ENCODE results near the gene RALGAPA1. TPM values are rescaled to one million over a fixed set of nuclear protein-coding genes. Genes with fewer than 3 reads are reported as not detected.
"Not testable (repeated sequence)": the region's sequence is repeated elsewhere in the genome, so short reads cannot be mapped to it uniquely, and the experiment has no call there.

The RALGAPA1 gene
- total and polyA plus RNA-seq, 2 donors (not counting 1 experiment from before 2014, with no cell fraction given): 7.2 to 34.5 TPM

- no peaks in the 10 kb centered on the region for H3K36me3 ChIP-seq (ENCODE audit: control insufficient read depth, insufficient read depth, low read length)
- H3K4me1 ChIP-seq (ENCODE audit: control insufficient read depth, extremely low read depth, insufficient read depth, low read length): no peaks in the 10 kb centered on the region
- H3K4me2 ChIP-seq (ENCODE audit: extremely low read depth, insufficient read depth, low read length): no peak overlapping the region
- no peak overlapping the region for H3K4me3 ChIP-seq (replicated peaks in 1 of 4; ENCODE audit: control extremely low read depth in 1 of 4, insufficient read depth in 1 of 4, low read depth in 3 of 4, low read length in 4 of 4)
- no peaks in the 10 kb centered on the region for H3K9me3 ChIP-seq (ENCODE audit: control insufficient read depth, insufficient read depth, low read depth, low read length)
- no peak overlapping the region for H2AFZ ChIP-seq (ENCODE audit: low read length)
- H3K27me3 ChIP-seq (ENCODE audit: control insufficient read depth, insufficient read depth, low read length): no peaks in the 10 kb centered on the region
- no peaks in the 10 kb centered on the region for H4K20me1 ChIP-seq (ENCODE audit: control insufficient read depth, extremely low read depth, insufficient read depth, low read length)
- DNase-seq (ENCODE audit: low read depth in 2 of 2): peak in 1 of 2 donors; percentile 3
- H3K27ac ChIP-seq (ENCODE audit: insufficient read depth, low read length): no peak overlapping the region
- no peaks in the 10 kb centered on the region for H3K79me2 ChIP-seq (ENCODE audit: control insufficient read depth, insufficient read depth, low read length)
- no peak overlapping the region for H3K9ac ChIP-seq (ENCODE audit: insufficient read depth, low read length)
- TF ChIP-seq EZH2 (IDR thresholded peaks at IDR 0.05; ENCODE audit: low read length, missing control alignments): no peak
- TF ChIP-seq, protein P1, sequence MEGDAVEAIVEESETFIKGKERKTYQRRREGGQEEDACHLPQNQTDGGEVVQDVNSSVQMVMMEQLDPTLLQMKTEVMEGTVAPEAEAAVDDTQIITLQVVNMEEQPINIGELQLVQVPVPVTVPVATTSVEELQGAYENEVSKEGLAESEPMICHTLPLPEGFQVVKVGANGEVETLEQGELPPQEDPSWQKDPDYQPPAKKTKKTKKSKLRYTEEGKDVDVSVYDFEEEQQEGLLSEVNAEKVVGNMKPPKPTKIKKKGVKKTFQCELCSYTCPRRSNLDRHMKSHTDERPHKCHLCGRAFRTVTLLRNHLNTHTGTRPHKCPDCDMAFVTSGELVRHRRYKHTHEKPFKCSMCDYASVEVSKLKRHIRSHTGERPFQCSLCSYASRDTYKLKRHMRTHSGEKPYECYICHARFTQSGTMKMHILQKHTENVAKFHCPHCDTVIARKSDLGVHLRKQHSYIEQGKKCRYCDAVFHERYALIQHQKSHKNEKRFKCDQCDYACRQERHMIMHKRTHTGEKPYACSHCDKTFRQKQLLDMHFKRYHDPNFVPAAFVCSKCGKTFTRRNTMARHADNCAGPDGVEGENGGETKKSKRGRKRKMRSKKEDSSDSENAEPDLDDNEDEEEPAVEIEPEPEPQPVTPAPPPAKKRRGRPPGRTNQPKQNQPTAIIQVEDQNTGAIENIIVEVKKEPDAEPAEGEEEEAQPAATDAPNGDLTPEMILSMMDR (conservative IDR thresholded peaks at IDR 0.05 in 1 of 2, IDR thresholded peaks at IDR 0.05 in 1 of 2; ENCODE audit: low read depth in 1 of 2, low read length in 2 of 2): no peak
These were observed 180.1 kb downstream of the RALGAPA1 start for GRCh38 chr14:35628989-35629388.

DNA sequence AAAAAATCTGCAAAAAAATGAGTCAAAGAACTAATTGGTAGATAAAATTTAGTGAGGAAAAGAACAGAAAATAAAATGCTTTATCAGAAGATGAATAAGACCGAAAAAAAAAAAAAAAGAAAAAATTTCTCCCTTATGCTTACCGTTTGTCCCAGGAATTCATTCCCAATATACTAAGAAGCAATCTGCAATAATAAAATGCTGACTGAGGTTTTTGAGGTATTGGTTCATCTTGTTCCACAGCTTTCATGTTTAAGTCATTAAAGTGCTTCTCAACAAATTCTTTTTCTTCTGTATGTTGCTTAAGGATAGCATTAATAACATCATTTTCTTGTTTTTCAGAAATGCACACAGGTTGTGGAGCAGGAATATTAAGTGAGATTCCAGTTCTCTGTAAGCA lies 182.1 kb downstream of the RALGAPA1 start:
- H2AFZ ChIP-seq (ENCODE audit: low read length); H3K9me3 ChIP-seq (ENCODE audit: control insufficient read depth, insufficient read depth, low read depth, low read length); H3K4me1 ChIP-seq (ENCODE audit: control insufficient read depth, extremely low read depth, insufficient read depth, low read length); DNase-seq (ENCODE audit: low read depth in 2 of 2); H3K27me3 ChIP-seq (ENCODE audit: control insufficient read depth, insufficient read depth, low read length); H3K9ac ChIP-seq (ENCODE audit: insufficient read depth, low read length); H3K27ac ChIP-seq (ENCODE audit: insufficient read depth, low read length); H3K36me3 ChIP-seq (ENCODE audit: control insufficient read depth, insufficient read depth, low read length); H3K79me2 ChIP-seq (ENCODE audit: control insufficient read depth, insufficient read depth, low read length); H3K4me2 ChIP-seq (ENCODE audit: extremely low read depth, insufficient read depth, low read length); H3K4me3 ChIP-seq (replicated peaks in 1 of 4; ENCODE audit: control extremely low read depth in 1 of 4, insufficient read depth in 1 of 4, low read depth in 3 of 4, low read length in 4 of 4); H4K20me1 ChIP-seq (ENCODE audit: control insufficient read depth, extremely low read depth, insufficient read depth, low read length): not testable (repeated sequence)

GRCh38 chr14:35621996-35622395 lies 187.1 kb downstream of the RALGAPA1 start:
- H4K20me1 ChIP-seq (ENCODE audit: control insufficient read depth, extremely low read depth, insufficient read depth, low read length); H3K27ac ChIP-seq (ENCODE audit: insufficient read depth, low read length); DNase-seq (ENCODE audit: low read depth in 2 of 2); H3K79me2 ChIP-seq (ENCODE audit: control insufficient read depth, insufficient read depth, low read length); H3K9me3 ChIP-seq (ENCODE audit: control insufficient read depth, insufficient read depth, low read depth, low read length); H3K4me3 ChIP-seq (replicated peaks in 1 of 4; ENCODE audit: control extremely low read depth in 1 of 4, insufficient read depth in 1 of 4, low read depth in 3 of 4, low read length in 4 of 4); H3K27me3 ChIP-seq (ENCODE audit: control insufficient read depth, insufficient read depth, low read length); H2AFZ ChIP-seq (ENCODE audit: low read length); H3K4me1 ChIP-seq (ENCODE audit: control insufficient read depth, extremely low read depth, insufficient read depth, low read length); H3K9ac ChIP-seq (ENCODE audit: insufficient read depth, low read length); H3K4me2 ChIP-seq (ENCODE audit: extremely low read depth, insufficient read depth, low read length); H3K36me3 ChIP-seq (ENCODE audit: control insufficient read depth, insufficient read depth, low read length): not testable (repeated sequence)

- H3K4me3 ChIP-seq (replicated peaks in 1 of 4; ENCODE audit: control extremely low read depth in 1 of 4, insufficient read depth in 1 of 4, low read depth in 3 of 4, low read length in 4 of 4); H3K9ac ChIP-seq (ENCODE audit: insufficient read depth, low read length); H3K4me2 ChIP-seq (ENCODE audit: extremely low read depth, insufficient read depth, low read length); DNase-seq (ENCODE audit: low read depth in 2 of 2); H3K79me2 ChIP-seq (ENCODE audit: control insufficient read depth, insufficient read depth, low read length); H3K9me3 ChIP-seq (ENCODE audit: control insufficient read depth, insufficient read depth, low read depth, low read length); H3K27ac ChIP-seq (ENCODE audit: insufficient read depth, low read length); H3K27me3 ChIP-seq (ENCODE audit: control insufficient read depth, insufficient read depth, low read length); H3K4me1 ChIP-seq (ENCODE audit: control insufficient read depth, extremely low read depth, insufficient read depth, low read length); H2AFZ ChIP-seq (ENCODE audit: low read length); H4K20me1 ChIP-seq (ENCODE audit: control insufficient read depth, extremely low read depth, insufficient read depth, low read length); H3K36me3 ChIP-seq (ENCODE audit: control insufficient read depth, insufficient read depth, low read length): not testable (repeated sequence)
These were observed 189.1 kb downstream of the RALGAPA1 start for GRCh38 chr14:35619998-35620397.

- H3K4me1 ChIP-seq (ENCODE audit: control insufficient read depth, extremely low read depth, insufficient read depth, low read length); H3K9me3 ChIP-seq (ENCODE audit: control insufficient read depth, insufficient read depth, low read depth, low read length); H3K79me2 ChIP-seq (ENCODE audit: control insufficient read depth, insufficient read depth, low read length); H3K36me3 ChIP-seq (ENCODE audit: control insufficient read depth, insufficient read depth, low read length); H3K4me2 ChIP-seq (ENCODE audit: extremely low read depth, insufficient read depth, low read length); H3K27me3 ChIP-seq (ENCODE audit: control insufficient read depth, insufficient read depth, low read length); H3K4me3 ChIP-seq (replicated peaks in 1 of 4; ENCODE audit: control extremely low read depth in 1 of 4, insufficient read depth in 1 of 4, low read depth in 3 of 4, low read length in 4 of 4); H3K27ac ChIP-seq (ENCODE audit: insufficient read depth, low read length); DNase-seq (ENCODE audit: low read depth in 2 of 2); H4K20me1 ChIP-seq (ENCODE audit: control insufficient read depth, extremely low read depth, insufficient read depth, low read length); H2AFZ ChIP-seq (ENCODE audit: low read length); H3K9ac ChIP-seq (ENCODE audit: insufficient read depth, low read length): not testable (repeated sequence)
These were observed 189.6 kb downstream of the RALGAPA1 start for GRCh38 chr14:35619461-35619860.

Data from fibroblast of lung (primary cell).